Activated T-helper 2 cell treated with anti-CD3 and anti-CD28 coated beads, Interferon-gamma antibody, Interleukin-2, Interleukin-4, amounts not matched to agents 10 μg/mL and 5 μg/mL and 100 μg/mL, durations not matched to agents 14 hours and 24 hours and 36 hours (primary cell): ENCODE data around the gene CLEC4E. TPM values are rescaled to one million over a fixed set of nuclear protein-coding genes. Genes with fewer than 3 reads are reported as not detected.
"Not testable (repeated sequence)": the region's sequence is repeated elsewhere in the genome, so short reads cannot be mapped to it uniquely, and the experiment has no call there.

Experiments
- DNase-seq: peaks from one replicate; pipeline ENCODE4 v3.0.0; 2021; ENCODE audit warnings: low spot score
- H3K27ac Mint-ChIP-seq: one replicate; pipeline ENCODE4 v1.8.0; 2021; ENCODE audit warnings: mixed read lengths
- H3K27me3 Mint-ChIP-seq: one replicate; pipeline ENCODE4 v1.8.0; 2021; ENCODE audit warnings: low read depth, mixed read lengths
- H3K36me3 Mint-ChIP-seq: one replicate; pipeline ENCODE4 v1.8.0; 2021; ENCODE audit warnings: low read depth, mixed read lengths
- H3K4me1 Mint-ChIP-seq: one replicate; pipeline ENCODE4 v1.8.0; 2021; ENCODE audit warnings: low read depth, mixed read lengths
- H3K4me3 Mint-ChIP-seq: one replicate; pipeline ENCODE4 v1.8.0; 2021; ENCODE audit warnings: low read depth, mild to moderate bottlenecking, moderate library complexity, mixed read lengths
- H3K9me3 Mint-ChIP-seq: one replicate; pipeline ENCODE4 v1.8.0; 2021; ENCODE audit warnings: mixed read lengths
- intact Hi-C: fragments of 100-400 bp; cut with micrococcal nuclease; formaldehyde crosslinking; loops from one replicate; pipeline ENCODE4 v1.15.1; 2023
- total RNA-seq: library from RNA; stranded (reverse); gene quantifications from 2 replicates; pipeline ENCODE4 v1.2.3, GENCODE V29; 2022

CLEC4E gene
- total RNA-seq, 1 donor from 2014 or later, result not detected

DNA sequence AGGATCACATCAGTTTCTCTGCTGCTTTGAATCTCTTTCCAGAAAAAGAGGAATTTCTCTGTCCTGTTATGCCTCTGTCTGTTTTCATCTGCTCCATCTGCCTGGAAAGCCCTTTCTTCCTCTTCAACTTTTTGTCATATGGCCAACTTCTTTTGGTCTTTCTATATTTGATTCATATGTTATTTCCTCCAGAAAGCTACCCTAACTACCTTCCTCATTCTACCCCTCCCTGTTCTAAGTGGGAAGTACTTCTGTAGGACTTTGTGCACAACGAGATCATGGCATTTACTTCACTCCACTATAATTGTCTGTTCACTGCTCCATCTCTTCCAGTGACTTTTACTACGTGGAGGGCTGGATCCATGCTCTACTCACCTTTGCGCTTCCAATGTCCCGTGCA is 21.5 kb downstream of the CLEC4E start:
- Mint-ChIP-seq H3K27ac (no peak overlapping the region), H3K27me3 (peaks cover 18% of the 10 kb centered on the region), H3K4me1 (no peaks in the 10 kb centered on the region), H3K9me3 (peaks cover under 1% of the 10 kb centered on the region), H3K4me3 (no peak overlapping the region), H3K36me3 (no peaks in the 10 kb centered on the region)
- DNase-seq, result no peak
- intact Hi-C loops, result no loop called here

DNA sequence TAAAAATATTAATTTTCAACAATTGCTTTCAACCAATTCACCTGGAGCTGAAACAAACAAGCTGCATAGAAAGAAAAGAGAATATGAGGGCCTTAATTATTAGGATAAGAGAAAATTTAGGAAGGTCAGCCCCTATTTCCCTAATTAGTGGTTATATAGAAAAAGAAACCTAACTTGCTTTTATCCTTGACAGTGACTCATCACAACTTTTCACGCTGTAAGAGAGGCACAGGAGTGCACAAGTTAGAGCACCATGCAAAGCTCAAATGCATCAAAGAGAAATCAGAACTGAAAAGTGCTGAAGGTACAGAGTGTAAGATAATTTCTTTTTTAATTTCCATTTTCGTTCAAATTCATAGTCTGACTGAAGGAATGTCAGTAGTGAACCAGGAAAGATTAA is 22.7 kb downstream of the CLEC4E start:
- Mint-ChIP-seq H3K4me3 (no peak overlapping the region), H3K4me1 (no peaks in the 10 kb centered on the region), H3K36me3 (no peaks in the 10 kb centered on the region), H3K9me3 (no peaks in the 10 kb centered on the region), H3K27ac (no peak overlapping the region), H3K27me3 (peaks cover 25% of the 10 kb centered on the region)
- DNase-seq, result no peak
- intact Hi-C loops, result no loop called here

DNA sequence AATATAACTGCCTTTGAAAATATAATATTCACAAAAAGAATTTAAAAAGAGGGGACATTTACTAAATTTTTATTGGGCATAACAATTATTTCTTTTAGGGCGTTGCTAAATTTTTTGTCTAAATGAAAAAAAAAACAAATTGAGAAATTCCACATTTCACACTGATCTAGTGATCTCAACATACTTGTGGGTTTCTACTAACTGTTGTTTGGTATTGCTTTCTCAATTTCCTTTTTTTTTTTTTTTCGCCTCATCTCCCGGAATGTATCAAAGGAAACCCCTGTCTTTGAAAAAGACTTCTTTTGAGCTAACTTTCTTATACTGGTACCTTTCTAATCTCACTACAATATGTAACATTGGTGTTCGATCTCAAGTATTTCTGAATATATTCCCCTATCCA is 27.4 kb downstream of the CLEC4E start, which contains the start of gene CLEC4D:
CLEC4D (plus strand) TSS at position 248 of the 400 bp plus-strand sequence. CDS start 230 bp downstream, outside the sequence.
- H3K4me1 Mint-ChIP-seq, result no peaks in the 10 kb centered on the region
- intact Hi-C loops, result no loop called here
- H3K4me3 Mint-ChIP-seq, result no peak within 1 kb of the TSS
- H3K27me3 Mint-ChIP-seq, result peaks cover 27% of the 10 kb centered on the region
- no peaks in the 10 kb centered on the region for H3K9me3 Mint-ChIP-seq
- no peaks in the 10 kb centered on the region for H3K36me3 Mint-ChIP-seq
- no peak for DNase-seq
- H3K27ac Mint-ChIP-seq, result no peak within 1 kb of the TSS

GRCh38 chr12:8508910-8509841 is 31.5 kb downstream of the CLEC4E start:
- Mint-ChIP-seq H3K36me3 (no peaks in the 10 kb centered on the region), H3K27ac (no peak overlapping the region), H3K9me3 (no peaks in the 10 kb centered on the region)

GRCh38 chr12:8508223-8508622 is 32.5 kb downstream of the CLEC4E start:
- no peaks in the 10 kb centered on the region for H3K36me3 Mint-ChIP-seq
- H3K27me3 Mint-ChIP-seq, result peaks cover 36% of the 10 kb centered on the region
- intact Hi-C loops, result no loop called here
- H3K9me3 Mint-ChIP-seq, result no peaks in the 10 kb centered on the region
- no peaks in the 10 kb centered on the region for H3K4me1 Mint-ChIP-seq
- no peak overlapping the region for H3K4me3 Mint-ChIP-seq
- no peak for DNase-seq
- no peak overlapping the region for H3K27ac Mint-ChIP-seq

More at GRCh38 chr12:8508910-8509841, 31.5 kb downstream of the CLEC4E start:
- Mint-ChIP-seq H3K4me1 (no peaks in the 10 kb centered on the region), H3K27me3 (peaks cover 38% of the 10 kb centered on the region), H3K4me3 (no peak overlapping the region)
- no peak for DNase-seq
- intact Hi-C loops, result no loop called here

- intact Hi-C loops, result no loop called here
- no peak overlapping the region for H3K27ac Mint-ChIP-seq
- no peaks in the 10 kb centered on the region for H3K36me3 Mint-ChIP-seq
- no peak overlapping the region for H3K4me3 Mint-ChIP-seq
- DNase-seq, result no peak
- no peaks in the 10 kb centered on the region for H3K9me3 Mint-ChIP-seq
- no peaks in the 10 kb centered on the region for H3K4me1 Mint-ChIP-seq
- peaks cover 34% of the 10 kb centered on the region for H3K27me3 Mint-ChIP-seq
These were observed 33.1 kb downstream of the CLEC4E start for GRCh38 chr12:8507596-8507995.

- Mint-ChIP-seq H3K9me3 (no peaks in the 10 kb centered on the region), H3K4me3 (no peak overlapping the region), H3K4me1 (peaks cover 4% of the 10 kb centered on the region), H3K27me3 (peaks cover 41% of the 10 kb centered on the region), H3K36me3 (no peaks in the 10 kb centered on the region), H3K27ac (no peak overlapping the region)
- no peak for DNase-seq
- intact Hi-C loops, result no loop called here
These were observed 36.4 kb downstream of the CLEC4E start for GRCh38 chr12:8504351-8504750.

GRCh38 chr12:8501720-8502119 is 39.0 kb downstream of the CLEC4E start:
- Mint-ChIP-seq H3K9me3 (no peaks in the 10 kb centered on the region), H3K36me3 (no peaks in the 10 kb centered on the region), H3K27me3 (peaks cover 46% of the 10 kb centered on the region)

GRCh38 chr12:8499616-8500015 is 41.1 kb downstream of the CLEC4E start:
- Mint-ChIP-seq H3K36me3 (no peaks in the 10 kb centered on the region), H3K27ac (no peak overlapping the region), H3K27me3 (peaks cover 53% of the 10 kb centered on the region), H3K4me1 (peaks cover 4% of the 10 kb centered on the region), H3K4me3 (no peak overlapping the region), H3K9me3 (no peaks in the 10 kb centered on the region)
- intact Hi-C loops, result no loop called here
- DNase-seq, result no peak

More at GRCh38 chr12:8501720-8502119, 39.0 kb downstream of the CLEC4E start:
- intact Hi-C loops, result no loop called here
- DNase-seq, result no peak
- H3K27ac Mint-ChIP-seq, result no peak overlapping the region
- H3K4me3 Mint-ChIP-seq, result no peak overlapping the region
- H3K4me1 Mint-ChIP-seq, result peaks cover 4% of the 10 kb centered on the region

DNA sequence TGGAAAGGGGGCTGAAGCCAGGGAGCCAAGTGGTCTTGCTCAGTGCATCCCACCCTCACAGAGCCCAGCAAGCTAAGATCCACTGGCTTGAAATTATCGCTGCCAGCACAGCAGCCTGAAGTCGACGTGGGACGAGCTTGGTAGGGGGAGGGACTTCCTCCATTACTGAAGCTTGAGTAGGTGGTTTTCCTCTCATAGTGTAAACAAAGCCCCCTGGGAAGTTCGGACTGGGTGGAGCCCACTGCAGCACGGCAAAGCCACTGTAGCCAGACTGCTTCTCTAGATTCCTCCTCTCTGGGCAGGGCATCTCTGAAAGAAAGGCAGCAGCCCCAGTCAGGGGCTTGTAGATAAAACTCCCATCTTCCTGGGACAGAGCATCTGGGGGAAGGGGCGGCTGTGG is 44.6 kb downstream of the CLEC4E start:
- H3K4me3 Mint-ChIP-seq, DNase-seq, H3K9me3 Mint-ChIP-seq, H3K36me3 Mint-ChIP-seq, H3K27ac Mint-ChIP-seq, intact Hi-C loops: not testable (repeated sequence)
- peaks cover 22% of the 10 kb centered on the region for H3K4me1 Mint-ChIP-seq
- peaks cover 62% of the 10 kb centered on the region for H3K27me3 Mint-ChIP-seq

DNA sequence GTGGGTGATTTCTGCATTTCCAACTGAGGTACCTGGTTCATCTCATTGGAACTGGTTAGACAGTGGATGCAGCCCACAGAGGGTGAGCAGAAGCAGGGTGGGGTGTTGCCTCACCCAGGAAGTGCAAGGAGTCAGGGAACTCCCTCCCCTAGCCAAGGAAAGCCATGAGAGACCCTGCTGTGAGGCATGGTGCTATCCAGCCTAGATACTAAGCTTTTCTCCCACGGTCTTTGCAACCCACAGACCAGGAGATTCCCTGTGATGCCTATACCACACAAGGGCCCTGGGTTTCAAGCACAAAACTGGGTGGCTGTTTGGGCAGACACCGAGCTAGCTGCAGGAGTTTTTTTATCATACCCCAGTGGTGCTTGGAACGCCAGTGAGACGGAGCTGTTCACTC is 45.0 kb downstream of the CLEC4E start:
- H3K4me3 Mint-ChIP-seq, DNase-seq, H3K27ac Mint-ChIP-seq, H3K36me3 Mint-ChIP-seq, H3K9me3 Mint-ChIP-seq, intact Hi-C loops: not testable (repeated sequence)
- Mint-ChIP-seq H3K4me1 (peaks cover 22% of the 10 kb centered on the region), H3K27me3 (peaks cover 62% of the 10 kb centered on the region)

- intact Hi-C loops, result loop anchor here (2.0 to 5.0 kb wide), 2 partner anchors 154 to 532 kb away; no protein-coding TSS in a partner anchor
- Mint-ChIP-seq H3K9me3 (no peaks in the 10 kb centered on the region), H3K27ac (peak overlapping the region; percentile 36), H3K27me3 (peaks cover 64% of the 10 kb centered on the region), H3K4me1 (peaks cover 22% of the 10 kb centered on the region), H3K36me3 (no peaks in the 10 kb centered on the region), H3K4me3 (no peak overlapping the region)
- peak; percentile 26 for DNase-seq
These were observed 47.6 kb downstream of the CLEC4E start for GRCh38 chr12:8493084-8493483.
